IPS DF 19.7 (cell line): ENCODE data around the gene GPC5.
"Not testable (repeated sequence)": the region's sequence is repeated elsewhere in the genome, so short reads cannot be mapped to it uniquely, and the experiment has no call there.

ENCODE experiments used
- DNase-seq: peaks from one replicate; pipeline ENCODE4 v3.0.0-alpha.2; 2013; ENCODE audit warnings: low read depth, low spot score

Gene GPC5

GRCh38 chr13:91398413-91399188, at the start of gene GPC5:
Gene GPC5 (plus strand): TSS chr13:91398621.
- DNase-seq = no peak

GRCh38 chr13:91348906-91349435, 49.5 kb upstream of the GPC5 start:
- no peak for DNase-seq

- DNase-seq = no peak
Observed at GRCh38 chr13:91349992-91350911, 48.2 kb upstream of the GPC5 start.

- DNase-seq = no peak
Observed at GRCh38 chr13:91351123-91351522, 47.3 kb upstream of the GPC5 start.

GRCh38 chr13:91351980-91352379, 46.4 kb upstream of the GPC5 start:
- DNase-seq = no peak

GRCh38 chr13:91352891-91353290, 45.5 kb upstream of the GPC5 start:
- DNase-seq = not testable (repeated sequence)

GRCh38 chr13:91353494-91353893, 44.9 kb upstream of the GPC5 start:
- no peak for DNase-seq

GRCh38 chr13:91355099-91355825, 43.2 kb upstream of the GPC5 start:
- no peak for DNase-seq

- no peak for DNase-seq
Observed at GRCh38 chr13:91355826-91356710, 42.4 kb upstream of the GPC5 start.

- DNase-seq = no peak
Observed at GRCh38 chr13:91356919-91357612, 41.4 kb upstream of the GPC5 start.

- no peak for DNase-seq
Observed at GRCh38 chr13:91357613-91358386, 40.6 kb upstream of the GPC5 start.

GRCh38 chr13:91358387-91358782, 40.0 kb upstream of the GPC5 start:
- no peak for DNase-seq

- DNase-seq = no peak
Observed at GRCh38 chr13:91359111-91359510, 39.3 kb upstream of the GPC5 start.

GRCh38 chr13:91359631-91360030, 38.8 kb upstream of the GPC5 start:
- no peak for DNase-seq

- no peak for DNase-seq
Observed at GRCh38 chr13:91360246-91360751, 38.1 kb upstream of the GPC5 start.

- DNase-seq = no peak
Observed at GRCh38 chr13:91361755-91362271, 36.6 kb upstream of the GPC5 start.

- DNase-seq = no peak
Observed at GRCh38 chr13:91362908-91363307, 35.5 kb upstream of the GPC5 start.

- no peak for DNase-seq
Observed at GRCh38 chr13:91368101-91368500, 30.3 kb upstream of the GPC5 start.
